LNCaP clone FGC (cell line): ENCODE results near the gene MACROD2.

ENCODE experiments used
- DNase-seq: peaks from one replicate; pipeline ENCODE4 v3.0.0-alpha.2; 2011; ENCODE audit warnings: low read depth
- H3K4me3 ChIP-seq: 2 replicates; pipeline ENCODE4 v1.5.1; 2011; ENCODE audit warnings: mild to moderate bottlenecking, low read depth, low read length, control low read depth
- TF ChIP-seq, protein P1 (sequence below): IDR thresholded peaks from 2 replicates; pipeline ENCODE4 v1.5.1; 2012; ENCODE audit warnings: mild to moderate bottlenecking; ENCODE audit not compliant: control insufficient read depth, insufficient read depth; ENCODE audit errors: extremely low read depth

Gene MACROD2

GRCh38 chr20:14745830-14746229 lies 750.5 kb downstream of the MACROD2 start:
- TF ChIP-seq, protein P1, sequence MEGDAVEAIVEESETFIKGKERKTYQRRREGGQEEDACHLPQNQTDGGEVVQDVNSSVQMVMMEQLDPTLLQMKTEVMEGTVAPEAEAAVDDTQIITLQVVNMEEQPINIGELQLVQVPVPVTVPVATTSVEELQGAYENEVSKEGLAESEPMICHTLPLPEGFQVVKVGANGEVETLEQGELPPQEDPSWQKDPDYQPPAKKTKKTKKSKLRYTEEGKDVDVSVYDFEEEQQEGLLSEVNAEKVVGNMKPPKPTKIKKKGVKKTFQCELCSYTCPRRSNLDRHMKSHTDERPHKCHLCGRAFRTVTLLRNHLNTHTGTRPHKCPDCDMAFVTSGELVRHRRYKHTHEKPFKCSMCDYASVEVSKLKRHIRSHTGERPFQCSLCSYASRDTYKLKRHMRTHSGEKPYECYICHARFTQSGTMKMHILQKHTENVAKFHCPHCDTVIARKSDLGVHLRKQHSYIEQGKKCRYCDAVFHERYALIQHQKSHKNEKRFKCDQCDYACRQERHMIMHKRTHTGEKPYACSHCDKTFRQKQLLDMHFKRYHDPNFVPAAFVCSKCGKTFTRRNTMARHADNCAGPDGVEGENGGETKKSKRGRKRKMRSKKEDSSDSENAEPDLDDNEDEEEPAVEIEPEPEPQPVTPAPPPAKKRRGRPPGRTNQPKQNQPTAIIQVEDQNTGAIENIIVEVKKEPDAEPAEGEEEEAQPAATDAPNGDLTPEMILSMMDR, result no peak
- DNase-seq, result no peak
- no peak overlapping the region for H3K4me3 ChIP-seq

GRCh38 chr20:14751191-14751590 lies 755.9 kb downstream of the MACROD2 start:
- DNase-seq, result no peak
- no peak overlapping the region for H3K4me3 ChIP-seq
- TF ChIP-seq, protein P1, result no peak

- TF ChIP-seq, protein P1, result no peak
- no peak for DNase-seq
- H3K4me3 ChIP-seq, result no peak overlapping the region
Measured at GRCh38 chr20:14757728-14758127, 762.4 kb downstream of the MACROD2 start.

DNA sequence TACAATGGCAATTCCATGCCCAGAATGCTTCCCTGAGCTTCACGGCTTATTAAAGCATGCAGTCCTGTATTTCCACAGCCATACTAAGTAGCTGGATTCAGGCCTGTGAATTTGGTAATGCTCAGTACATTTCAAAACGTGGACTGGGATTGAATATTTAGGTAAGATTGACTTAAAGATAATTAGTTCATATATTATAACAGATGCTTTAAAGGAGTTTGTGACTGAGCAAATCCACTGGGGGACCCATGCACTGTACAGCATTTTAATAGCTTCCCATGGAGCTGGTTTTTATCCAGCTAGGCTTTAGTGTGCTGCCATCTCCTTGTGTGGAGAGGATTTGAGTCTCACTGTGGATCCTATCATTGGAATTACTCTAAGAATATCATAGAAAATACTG lies 763.0 kb downstream of the MACROD2 start:
- H3K4me3 ChIP-seq, result no peak overlapping the region
- TF ChIP-seq, protein P1, result no peak

GRCh38 chr20:14759979-14760378 lies 764.7 kb downstream of the MACROD2 start:
- DNase-seq, result no peak
- TF ChIP-seq, protein P1, result no peak
- H3K4me3 ChIP-seq, result no peak overlapping the region

More for the DNA sequence above, 763.0 kb downstream of the MACROD2 start:
- DNase-seq, result no peak

DNA sequence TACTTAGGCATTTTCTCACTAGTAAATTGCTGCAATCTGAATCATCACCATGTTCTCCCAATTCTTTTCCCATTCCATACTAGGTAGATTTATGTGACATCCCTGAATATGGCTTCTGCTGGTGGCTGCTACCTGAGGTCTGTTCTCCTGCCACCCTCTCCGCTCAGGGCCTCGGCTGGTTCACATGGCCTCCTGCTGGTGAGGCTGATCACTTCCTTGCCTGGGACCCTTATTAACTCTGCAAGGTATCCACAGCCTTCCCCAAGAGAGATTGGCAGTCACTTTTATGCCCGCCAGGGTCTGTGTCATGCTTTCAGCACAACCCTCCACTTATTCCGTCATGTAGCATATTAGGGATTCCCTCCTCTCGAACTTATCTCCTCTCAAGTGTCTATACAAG lies 766.6 kb downstream of the MACROD2 start:
- DNase-seq, result no peak
- H3K4me3 ChIP-seq, result no peak overlapping the region
- TF ChIP-seq, protein P1, result no peak
